ENCODE measurements around the gene ABTB2. TPM values are rescaled to one million over a fixed set of nuclear protein-coding genes. Genes with fewer than 3 reads are reported as not detected.

ABTB2 gene
- total RNA-seq, 2 experiments from 2014 or later: 0.06 to 0.09 TPM

GRCh38 chr11:34105079-34105956 lies 252.5 kb downstream of the ABTB2 start, which contains the start of gene NAT10:
Gene NAT10 (plus strand): TSS chr11:34105629. CDS start chr11:34108226, 2,597 bp downstream.
- intact Hi-C loops (cut with micrococcal nuclease; ENCODE audit: unreplicated experiment): loop anchor here (1.0 to 5.0 kb wide), 4 partner anchors 40 to 254 kb away; partner anchors contain the start of gene CAPRIN1
- peak; percentile 99 for DNase-seq (ENCODE audit: low spot score)
- Histone ChIP-seq H4K20me1 (ENCODE audit: insufficient read depth, low read length) (no peaks in the 10 kb centered on the region), H3K27ac (ENCODE audit: low read depth, low read length, poor library complexity, severe bottlenecking) (peak within 1 kb of the TSS; percentile 86), H3K9me3 (ENCODE audit: low read length) (no peaks in the 10 kb centered on the region), H3K4me1 (ENCODE audit: insufficient read depth, low read length, poor library complexity, severe bottlenecking) (peaks cover 47% of the 10 kb centered on the region), H2AFZ (ENCODE audit: low read length) (peak within 1 kb of the TSS; percentile 65; the same call in 1 of the 2 replicates), H3K79me2 (ENCODE audit: insufficient read depth, low read depth, low read length) (peaks cover 47% of the 10 kb centered on the region), H3K9me2 (ENCODE audit: insufficient read depth, low read length) (no peaks in the 10 kb centered on the region), H3K36me3 (ENCODE audit: insufficient read depth, low read length) (peaks cover 62% of the 10 kb centered on the region), H3K4me2 (ENCODE audit: low read length) (peak within 1 kb of the TSS; percentile 90), H3K4me3 (ENCODE audit: low read depth, low read length, poor library complexity, severe bottlenecking) (peak within 1 kb of the TSS; percentile 88)
- POLR2A ChIA-PET: interaction anchor here (0.6 to 3.5 kb wide), 13 partner anchors 10 to 1621 kb away, joined by 3 to 17 read pairs (median 5); partner anchors contain the start of gene CAPRIN1
- TSS peak; percentile 100 for BruUV-seq (replicated peaks)
- CTCF ChIA-PET (ENCODE audit: unreplicated experiment): interaction anchor here (1.0 kb wide), 1 partner anchor 52 kb away, joined by 3 read pairs; no protein-coding TSS in a partner anchor
- TF ChIP-seq EZH2phosphoT487 (IDR thresholded peaks at IDR 0.05; ENCODE audit: borderline replicate concordance, low read depth, low read length): no peak
- 0 out of 2 replicates have a peak, but pooled peaks have one; percentile 20 for TF ChIP-seq CTCF (conservative IDR thresholded peaks at IDR 0.05; ENCODE audit: low read length)

- POLR2A ChIA-PET: interaction anchor here (0.9 to 3.5 kb wide), 7 partner anchors 21 to 53 kb away, joined by 3 to 17 read pairs (median 5); partner anchors contain the start of gene CAPRIN1
- peak overlapping the region; percentile 65; the same call in 1 of the 2 replicates for H2AFZ ChIP-seq (ENCODE audit: low read length)
- no TSS peak for BruUV-seq (replicated peaks)
- intact Hi-C loops (cut with micrococcal nuclease; ENCODE audit: unreplicated experiment): loop anchor here (1.0 to 5.0 kb wide), 4 partner anchors 41 to 255 kb away; partner anchors contain the start of gene CAPRIN1
- H3K4me3 ChIP-seq (ENCODE audit: low read depth, low read length, poor library complexity, severe bottlenecking): peak overlapping the region; percentile 88
- H3K9me3 ChIP-seq (ENCODE audit: low read length): no peaks in the 10 kb centered on the region
- DNase-seq (ENCODE audit: low spot score): no peak
- H3K79me2 ChIP-seq (ENCODE audit: insufficient read depth, low read depth, low read length): peaks cover 42% of the 10 kb centered on the region
- H3K36me3 ChIP-seq (ENCODE audit: insufficient read depth, low read length): peaks cover 62% of the 10 kb centered on the region
- TF ChIP-seq CTCF (conservative IDR thresholded peaks at IDR 0.05; ENCODE audit: low read length): 0 out of 2 replicates have a peak, but pooled peaks have one; percentile 19
- no peak for TF ChIP-seq EZH2phosphoT487 (IDR thresholded peaks at IDR 0.05; ENCODE audit: borderline replicate concordance, low read depth, low read length)
- CTCF ChIA-PET (ENCODE audit: unreplicated experiment): interaction anchor here (1.0 kb wide), 1 partner anchor 52 kb away, joined by 3 read pairs; no protein-coding TSS in a partner anchor
- peak overlapping the region; percentile 86 for H3K27ac ChIP-seq (ENCODE audit: low read depth, low read length, poor library complexity, severe bottlenecking)
- H4K20me1 ChIP-seq (ENCODE audit: insufficient read depth, low read length): no peaks in the 10 kb centered on the region
- peak overlapping the region; percentile 90 for H3K4me2 ChIP-seq (ENCODE audit: low read length)
- H3K9me2 ChIP-seq (ENCODE audit: insufficient read depth, low read length): no peaks in the 10 kb centered on the region
- peaks cover 47% of the 10 kb centered on the region for H3K4me1 ChIP-seq (ENCODE audit: insufficient read depth, low read length, poor library complexity, severe bottlenecking)
Observed at GRCh38 chr11:34104680-34105078, 253.1 kb downstream of the ABTB2 start.

Small RNA genes lying within 50 kb of the gene (small RNA-seq; reads per million reads assigned to genes)
- gene AL035079.1: not detected
- gene RF00019: not detected

Other genes starting within 250 kb of the ABTB2 start
- 42.6 and 46.6 TPM in 2 replicates for gene CAT, start 80.9 kb upstream of the ABTB2 start, total RNA-seq (2014; rRNA removed; shearing (Covaris generic))
- 47.8 and 58.3 TPM in 2 replicates for gene CAT, start 80.9 kb upstream of the ABTB2 start, total RNA-seq (2022)
- not detected in 2 replicates for gene ELF5, start 155.8 kb upstream of the ABTB2 start, total RNA-seq (2014; rRNA removed; shearing (Covaris generic))
- not detected in 2 replicates for gene ELF5, start 155.8 kb upstream of the ABTB2 start, total RNA-seq (2022)